GM10847 (cell line): ENCODE measurements around the gene ETNK2.

ENCODE experiments used
- POLR2A ChIP-seq: IDR thresholded peaks from 2 replicates; pipeline ENCODE4 v1.6.1; 2011; ENCODE audit not compliant: insufficient read length; ENCODE audit errors: extremely low read depth

The ETNK2 gene, protein sequence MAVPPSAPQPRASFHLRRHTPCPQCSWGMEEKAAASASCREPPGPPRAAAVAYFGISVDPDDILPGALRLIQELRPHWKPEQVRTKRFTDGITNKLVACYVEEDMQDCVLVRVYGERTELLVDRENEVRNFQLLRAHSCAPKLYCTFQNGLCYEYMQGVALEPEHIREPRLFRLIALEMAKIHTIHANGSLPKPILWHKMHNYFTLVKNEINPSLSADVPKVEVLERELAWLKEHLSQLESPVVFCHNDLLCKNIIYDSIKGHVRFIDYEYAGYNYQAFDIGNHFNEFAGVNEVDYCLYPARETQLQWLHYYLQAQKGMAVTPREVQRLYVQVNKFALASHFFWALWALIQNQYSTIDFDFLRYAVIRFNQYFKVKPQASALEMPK

GRCh38 chr1:204151552-204152309 is at the start of gene ETNK2:
ETNK2 (minus strand) TSS chr1:204152044; CDS start chr1:204151852, 192 bp downstream.
- TF ChIP-seq POLR2A = no peak

GRCh38 chr1:204201348-204202040 is 49.6 kb upstream of the ETNK2 start:
- TF ChIP-seq POLR2A = no peak

- TF ChIP-seq POLR2A = no peak
Observed at GRCh38 chr1:204199579-204199978, 47.7 kb upstream of the ETNK2 start.

DNA sequence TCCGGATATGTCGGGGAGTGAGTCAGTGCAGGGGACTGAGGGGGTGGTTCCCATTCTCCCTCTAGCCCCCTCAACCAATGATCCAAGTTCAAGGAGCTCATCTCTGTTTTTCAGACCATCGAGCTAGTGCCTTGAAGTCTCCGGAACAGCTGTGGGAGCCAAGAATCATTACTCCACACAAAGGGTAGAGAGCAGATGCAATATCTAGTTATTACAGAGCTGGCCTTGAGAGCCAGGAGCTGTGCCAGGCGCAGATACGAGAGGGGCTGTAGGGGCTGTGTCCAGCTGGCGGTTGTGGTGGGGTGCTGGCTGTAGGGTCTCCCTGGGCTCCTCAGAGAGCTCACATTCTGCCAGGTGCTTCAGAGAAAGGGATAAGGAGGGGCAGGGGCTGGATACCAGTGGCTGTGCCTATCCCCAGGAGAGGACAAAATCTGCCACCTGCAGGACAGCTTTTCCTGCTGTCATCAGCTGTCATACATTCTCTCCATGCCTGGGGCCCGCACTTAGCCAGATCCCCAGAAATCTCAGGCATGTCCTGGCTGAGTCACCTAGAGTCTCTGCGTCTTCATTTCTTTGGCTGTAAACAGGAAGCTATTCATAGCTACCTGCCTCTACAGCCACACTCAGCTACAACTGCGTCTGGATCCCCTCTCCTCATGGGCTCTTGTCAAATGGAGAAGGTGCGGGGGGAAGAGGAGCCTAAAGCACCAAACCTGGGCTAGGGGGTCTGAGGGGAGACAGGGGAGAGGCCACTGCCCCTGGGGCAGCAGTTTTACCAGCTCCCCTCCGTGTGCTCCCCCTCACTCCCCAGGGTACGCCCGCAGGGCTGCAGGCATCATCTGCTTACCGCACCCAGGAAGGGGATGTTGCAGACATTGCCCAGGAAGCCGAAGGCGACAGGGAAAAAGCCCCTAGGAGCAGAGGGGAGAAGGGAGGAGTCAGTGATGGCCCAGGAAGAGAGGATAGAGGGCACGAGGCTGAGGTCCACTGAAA is 46.8 kb upstream of the ETNK2 start:
- no peak for TF ChIP-seq POLR2A

DNA sequence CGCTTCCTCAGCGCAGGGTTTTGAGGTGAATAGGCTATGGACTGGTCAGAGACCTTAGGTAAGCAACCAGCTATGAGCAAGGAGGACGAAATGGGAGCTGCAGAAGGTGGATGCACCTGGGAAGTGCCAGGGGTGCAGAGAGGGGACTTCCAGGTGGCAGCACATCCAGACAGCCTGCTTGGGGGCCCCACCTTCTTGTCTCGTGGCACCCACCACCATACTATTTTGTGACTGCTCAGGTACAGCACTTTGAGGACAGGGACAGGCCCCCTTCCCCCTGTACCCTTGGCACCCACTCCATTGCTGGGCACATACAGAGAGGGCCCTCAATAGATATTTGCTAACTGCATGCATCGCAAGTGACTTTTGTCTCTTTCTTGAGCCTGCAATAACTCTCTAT is 45.2 kb upstream of the ETNK2 start:
- no peak for TF ChIP-seq POLR2A

- TF ChIP-seq POLR2A = no peak
Observed at GRCh38 chr1:204196068-204196795, 44.4 kb upstream of the ETNK2 start, which contains the start of gene KISS1. KISS1 (minus strand) TSS chr1:204196491; CDS start chr1:204192876, 3,615 bp downstream.

- TF ChIP-seq POLR2A = no peak
Observed at GRCh38 chr1:204194771-204195170, 42.9 kb upstream of the ETNK2 start.

- TF ChIP-seq POLR2A = no peak
Observed at GRCh38 chr1:204194080-204194479, 42.2 kb upstream of the ETNK2 start.

- TF ChIP-seq POLR2A = no peak
Observed at GRCh38 chr1:204192589-204193352, 40.9 kb upstream of the ETNK2 start.

DNA sequence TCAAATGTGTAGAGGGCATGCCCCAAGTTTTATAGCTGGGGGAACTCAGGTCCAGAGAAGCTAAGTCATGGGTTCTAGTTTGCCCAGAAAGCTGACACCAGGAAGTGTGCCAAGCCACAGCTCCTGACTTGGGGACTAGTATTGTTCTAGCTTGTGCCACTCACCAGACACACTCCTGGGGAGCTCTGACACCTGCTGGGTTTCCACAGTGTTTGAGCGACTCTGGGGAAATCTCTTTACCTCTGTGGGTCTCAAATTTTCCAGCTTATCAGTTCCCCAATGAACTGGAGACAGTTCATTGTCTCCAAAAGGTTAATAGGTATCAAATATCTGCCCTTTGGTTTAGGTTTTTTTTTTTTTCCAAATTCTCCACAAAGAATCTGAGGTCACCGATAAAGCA is 40.2 kb upstream of the ETNK2 start:
- TF ChIP-seq POLR2A = no peak

GRCh38 chr1:204191456-204191855 is 39.6 kb upstream of the ETNK2 start:
- no peak for TF ChIP-seq POLR2A

DNA sequence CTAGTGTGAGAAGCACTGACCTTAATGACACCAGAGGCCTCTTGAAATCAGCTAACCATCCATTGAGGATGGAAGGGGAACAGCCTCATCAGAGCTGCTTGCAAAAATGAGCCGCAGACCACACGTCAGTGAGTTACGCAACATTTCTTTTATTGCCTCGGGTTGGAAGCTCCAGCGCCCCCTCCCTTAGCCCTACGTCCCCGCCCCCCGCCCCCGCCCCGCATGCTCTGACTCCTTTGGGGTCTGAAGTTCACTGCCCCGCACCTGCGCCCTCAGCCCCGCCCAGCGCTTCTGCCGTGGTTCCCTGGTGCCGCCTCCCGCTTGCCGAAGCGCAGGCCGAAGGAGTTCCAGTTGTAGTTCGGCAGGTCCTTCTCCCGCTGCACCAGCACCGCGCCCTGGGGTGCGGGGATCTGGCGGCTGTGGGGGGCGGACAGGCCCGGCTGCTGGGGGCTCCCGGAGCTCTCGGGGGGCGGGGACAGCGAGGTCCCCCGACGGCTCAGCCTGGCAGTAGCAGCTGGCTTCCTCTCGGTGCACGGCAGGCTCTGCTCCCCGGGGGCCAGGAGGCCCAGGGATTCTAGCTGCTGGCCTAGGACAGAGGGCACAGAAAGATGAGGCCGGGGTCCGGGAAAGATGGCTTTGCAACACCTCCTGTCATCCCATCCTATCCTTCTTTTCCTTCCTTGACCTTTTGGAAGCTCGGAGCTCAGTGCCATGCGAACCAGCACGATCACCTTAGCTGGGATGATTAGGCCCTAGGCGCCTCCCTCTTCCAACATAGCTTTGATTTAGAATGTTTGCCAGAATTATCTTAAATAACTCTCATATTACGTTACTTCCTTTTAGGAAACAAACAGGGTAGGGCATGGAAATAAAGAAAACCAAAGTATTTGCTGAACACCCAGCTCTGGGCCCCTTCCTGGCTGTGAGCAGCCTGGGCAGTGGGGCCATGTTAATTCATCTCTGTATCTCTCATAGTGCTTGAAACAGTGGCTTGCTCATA is 38.7 kb upstream of the ETNK2 start:
- TF ChIP-seq POLR2A = no peak
